HCT116 (cell line): ENCODE data around the gene OSBP2. TPM values are rescaled to one million over a fixed set of nuclear protein-coding genes. Genes with fewer than 3 reads are reported as not detected.

Experiments
- ATAC-seq: fragments of 200-7000 bp; cut with Tn5 transposase; 2 replicates; pipeline ENCODE4 v1.9.1; 2020; ENCODE audit warnings: mild to moderate bottlenecking, moderate library complexity
- BruUV-seq: library from RNA; stranded (reverse); fragments of 400-500 nt; replicated peaks from 2 replicates; lab custom pipeline; 2021; lab: Mats Ljungman, UMichigan
- CTCF ChIA-PET: fragments of 300-600 bp; sonication (Branson Sonifier 250); formaldehyde crosslinking; loops from one replicate; lab custom pipeline; 2021; ENCODE audit warnings: antibody characterized with exemption; lab: Charles Lee
- POLR2A ChIA-PET: fragments of 300-600, 350-600 bp; sonication (Branson Sonifier 250); formaldehyde crosslinking; loops from one replicate; lab custom pipeline; 2021; ENCODE audit warnings: antibody characterized with exemption; lab: Charles Lee
- RAD21 ChIA-PET, 2 experiments: fragments of 300-600 bp; sonication (Branson Sonifier 250); formaldehyde crosslinking; loops; one replicate each; lab custom pipeline; 2023; ENCODE audit warnings: low total read pairs in 2 of 2; ENCODE audit not compliant: uncharacterized antibody in 2 of 2, unreplicated experiment in 2 of 2, low non-redundant PET in 1 of 2; lab: Charles Lee
- DNase-seq: peaks from one replicate; pipeline ENCODE4 v3.0.0-alpha.2; 2010; ENCODE audit warnings: low read depth, low spot score
- H2AFZ ChIP-seq: fragments of 200-600 bp; shearing (Covaris generic), sonication (generic); 2 replicates; pipeline ENCODE4 v1.6.1; 2017; ENCODE audit warnings: low read depth, mixed run types, mixed read lengths, antibody characterized with exemption, low read length; ENCODE audit not compliant: poor library complexity, severe bottlenecking
- H3K27ac ChIP-seq: 2 replicates; pipeline ENCODE4 v1.5.1; 2012; ENCODE audit warnings: low read depth, low read length
- H3K27me3 ChIP-seq: fragments of 200-600 bp; sonication (generic); 2 replicates; pipeline ENCODE4 v1.6.1; 2016; ENCODE audit warnings: mixed run types, low read length, mixed read lengths; ENCODE audit not compliant: insufficient read depth
- H3K36me3 ChIP-seq, 2 experiments: fragments of 200-500 bp in 1 of 2; fragments of 200-600 bp in 1 of 2; sonication (Bioruptor generic) in 1 of 2; sonication (generic) in 1 of 2; 2 replicates each; pipeline versions ENCODE4 v1.5.1 to v1.6.1; 2014 to 2016; ENCODE audit warnings: low read length in 2 of 2, inconsistent platforms in 1 of 2, mixed read lengths in 1 of 2, mixed run types in 1 of 2; ENCODE audit not compliant: insufficient read depth in 2 of 2, control insufficient read depth in 1 of 2
- H3K4me1 ChIP-seq, 2 experiments: fragments of 200-600 bp in 1 of 2; sonication (generic) in 1 of 2; 2 replicates each; pipeline versions ENCODE4 v1.5.1 to v1.6.1; 2012 to 2017; ENCODE audit warnings: low read length in 2 of 2, inconsistent platforms in 1 of 2, mild to moderate bottlenecking in 1 of 2, mixed read lengths in 1 of 2, mixed run types in 1 of 2, moderate library complexity in 1 of 2; ENCODE audit not compliant: insufficient read depth in 2 of 2, control insufficient read depth in 1 of 2
- H3K4me2 ChIP-seq: fragments of 200-600 bp; sonication (generic); 2 replicates; pipeline ENCODE4 v1.6.1; 2017; ENCODE audit warnings: mixed run types, low read length, mixed read lengths
- H3K4me3 ChIP-seq, 2 experiments: fragments of 200-600 bp in 1 of 2; sonication (generic) in 1 of 2; replicated peaks in 1 of 2; 2 replicates each; pipeline ENCODE4 v1.5.1; 2011 to 2016; ENCODE audit warnings: low read length in 2 of 2, control low read depth in 1 of 2, low read depth in 1 of 2, mild to moderate bottlenecking in 1 of 2, mixed read lengths in 1 of 2, mixed run types in 1 of 2
- H3K79me2 ChIP-seq: fragments of 200-600 bp; sonication (generic); 2 replicates; pipeline ENCODE4 v1.6.1; 2017; ENCODE audit warnings: mild to moderate bottlenecking, mixed run types, low read length, moderate library complexity, mixed read lengths; ENCODE audit not compliant: insufficient read depth
- H3K9ac ChIP-seq: fragments of 200-600 bp; sonication (generic); 2 replicates; pipeline ENCODE4 v1.6.1; 2016; ENCODE audit warnings: low read length, mixed read lengths
- H3K9me2 ChIP-seq: fragments of 200-600 bp; sonication (generic), shearing (Covaris generic); 2 replicates; pipeline ENCODE4 v1.6.1; 2017; ENCODE audit warnings: mixed run types, mild to moderate bottlenecking, moderate library complexity; ENCODE audit not compliant: insufficient read depth
- H3K9me3 ChIP-seq, 2 experiments: fragments of 200-500 bp in 1 of 2; fragments of 200-600 bp in 1 of 2; sonication (Bioruptor generic) in 1 of 2; sonication (generic) in 1 of 2; 2 replicates each; pipeline ENCODE4 v1.6.1; 2014 to 2017; ENCODE audit warnings: low read length in 2 of 2, mixed read lengths in 2 of 2, inconsistent platforms in 1 of 2, low read depth in 1 of 2, mild to moderate bottlenecking in 1 of 2, mixed run types in 1 of 2, moderate library complexity in 1 of 2; ENCODE audit not compliant: control insufficient read depth in 1 of 2, insufficient read depth in 1 of 2
- H4K20me1 ChIP-seq: fragments of 200-600 bp; sonication (generic), shearing (Covaris generic); 2 replicates; pipeline ENCODE4 v1.6.1; 2017; ENCODE audit warnings: mixed run types, mild to moderate bottlenecking, moderate library complexity; ENCODE audit not compliant: insufficient read depth
- ATF3 ChIP-seq: IDR thresholded peaks from 2 replicates; pipeline ENCODE4 v1.6.1; 2012
- CEBPB ChIP-seq: IDR thresholded peaks from 2 replicates; pipeline ENCODE4 v1.6.1; 2012; ENCODE audit warnings: low read depth
- CTCF ChIP-seq, 3 experiments: fragments of 200-600 bp in 1 of 3; sonication (generic) in 1 of 3; IDR thresholded peaks in 2 of 3; conservative IDR thresholded peaks in 1 of 3; 2 replicates each; pipeline ENCODE4 v1.5.1; 2012 to 2017; ENCODE audit warnings: low read depth in 2 of 3, low read length in 2 of 3, antibody characterized with exemption in 1 of 3, borderline replicate concordance in 1 of 3, control low read depth in 1 of 3, mild to moderate bottlenecking in 1 of 3, mixed read lengths in 1 of 3, mixed run types in 1 of 3, moderate library complexity in 1 of 3; ENCODE audit not compliant: insufficient read depth in 1 of 3
- EZH2 ChIP-seq: fragments of 200-600 bp; sonication (generic); IDR thresholded peaks from 2 replicates; pipeline ENCODE4 v1.6.1; 2017; ENCODE audit warnings: antibody characterized with exemption, mixed run types
- MAX ChIP-seq: IDR thresholded peaks from 2 replicates; pipeline ENCODE4 v1.6.1; 2012
- POLR2A ChIP-seq: IDR thresholded peaks from 2 replicates; pipeline ENCODE4 v1.7.0; 2011; ENCODE audit warnings: borderline replicate concordance; ENCODE audit not compliant: insufficient read depth, insufficient read length; ENCODE audit errors: extremely low read depth
- SP1 ChIP-seq: IDR thresholded peaks from 2 replicates; pipeline ENCODE4 v1.6.1; 2012; ENCODE audit warnings: low read depth
- SRF ChIP-seq: IDR thresholded peaks from 2 replicates; pipeline ENCODE4 v1.6.1; 2012; ENCODE audit warnings: low read depth
- intact Hi-C: fragments of 100-400 bp; cut with micrococcal nuclease; formaldehyde crosslinking; loops from 2 replicates; pipeline ENCODE4 v1.10.0; 2022
- total RNA-seq: library from RNA; stranded (reverse); gene quantifications from one replicate; pipeline ENCODE4 v1.2.1, GENCODE V29; 2021; ENCODE audit not compliant: unreplicated experiment

Gene OSBP2
- total RNA-seq, 1 experiment from 2014 or later = 12.9 TPM

GRCh38 chr22:30866216-30866615 lies 171.5 kb downstream of the OSBP2 start:
- no peak overlapping the region for H3K9ac ChIP-seq
- intact Hi-C loops = no loop called here
- TF ChIP-seq SRF = no peak
- no peak for TF ChIP-seq SP1
- no peak for TF ChIP-seq MAX
- TF ChIP-seq EZH2 = no peak
- H3K27me3 ChIP-seq = no peaks in the 10 kb centered on the region
- no peak overlapping the region for H2AFZ ChIP-seq
- no peaks in the 10 kb centered on the region for H3K9me3 ChIP-seq
- RAD21 ChIA-PET = no interaction called here
- no peaks in the 10 kb centered on the region for H3K79me2 ChIP-seq
- no peak overlapping the region for H3K4me2 ChIP-seq
- no peaks in the 10 kb centered on the region for H4K20me1 ChIP-seq
- H3K4me1 ChIP-seq = no peaks in the 10 kb centered on the region; a peak in 1 of 4 replicates
- no peak for ATAC-seq
- no peak for DNase-seq
- H3K9me2 ChIP-seq = no peaks in the 10 kb centered on the region
- CTCF ChIA-PET = no interaction called here
- BruUV-seq = no TSS peak
- H3K27ac ChIP-seq = no peak overlapping the region
- POLR2A ChIA-PET = no interaction called here
- no peak overlapping the region for H3K4me3 ChIP-seq
- no peaks in the 10 kb centered on the region for H3K36me3 ChIP-seq

GRCh38 chr22:30866811-30867271 lies 172.2 kb downstream of the OSBP2 start:
- Histone ChIP-seq H3K4me1 (no peaks in the 10 kb centered on the region; a peak in 1 of 4 replicates), H3K9me3 (no peaks in the 10 kb centered on the region), H4K20me1 (no peaks in the 10 kb centered on the region), H3K4me2 (no peak overlapping the region), H3K27me3 (no peaks in the 10 kb centered on the region), H3K9ac (no peak overlapping the region), H3K9me2 (no peaks in the 10 kb centered on the region), H3K27ac (no peak overlapping the region), H3K4me3 (no peak overlapping the region), H2AFZ (no peak overlapping the region), H3K79me2 (no peaks in the 10 kb centered on the region), H3K36me3 (no peaks in the 10 kb centered on the region)
- no peak for DNase-seq
- POLR2A ChIA-PET = no interaction called here
- no peak for TF ChIP-seq CEBPB
- TF ChIP-seq CTCF (IDR thresholded peaks at IDR 0.05 in 2 of 3, conservative IDR thresholded peaks at IDR 0.05 in 1 of 3; ENCODE audit: borderline replicate concordance in 1 of 3, insufficient read depth in 1 of 3, low read depth in 2 of 3, low read length in 2 of 3) = peak in 2 of 3 experiments; percentile 28 to 36; a peak in 3 of 6 replicates
- TF ChIP-seq ATF3 = no peak
- TF ChIP-seq POLR2A = no peak
- ATAC-seq = peak; percentile 70
- BruUV-seq = no TSS peak
- CTCF ChIA-PET = no interaction called here
- intact Hi-C loops = no loop called here
- RAD21 ChIA-PET = no interaction called here
